SH-SY5Y (cell line): ENCODE data around the gene CDKN1C.

Source experiments
- GATA2 ChIP-seq: IDR thresholded peaks from 2 replicates; pipeline ENCODE4 v1.6.1; 2011; ENCODE audit warnings: mild to moderate bottlenecking, low read depth, low read length
- GATA3 ChIP-seq: IDR thresholded peaks from 2 replicates; pipeline ENCODE4 v1.6.1; 2011; ENCODE audit warnings: low read depth, mild to moderate bottlenecking, low read length, moderate library complexity

The CDKN1C gene

DNA sequence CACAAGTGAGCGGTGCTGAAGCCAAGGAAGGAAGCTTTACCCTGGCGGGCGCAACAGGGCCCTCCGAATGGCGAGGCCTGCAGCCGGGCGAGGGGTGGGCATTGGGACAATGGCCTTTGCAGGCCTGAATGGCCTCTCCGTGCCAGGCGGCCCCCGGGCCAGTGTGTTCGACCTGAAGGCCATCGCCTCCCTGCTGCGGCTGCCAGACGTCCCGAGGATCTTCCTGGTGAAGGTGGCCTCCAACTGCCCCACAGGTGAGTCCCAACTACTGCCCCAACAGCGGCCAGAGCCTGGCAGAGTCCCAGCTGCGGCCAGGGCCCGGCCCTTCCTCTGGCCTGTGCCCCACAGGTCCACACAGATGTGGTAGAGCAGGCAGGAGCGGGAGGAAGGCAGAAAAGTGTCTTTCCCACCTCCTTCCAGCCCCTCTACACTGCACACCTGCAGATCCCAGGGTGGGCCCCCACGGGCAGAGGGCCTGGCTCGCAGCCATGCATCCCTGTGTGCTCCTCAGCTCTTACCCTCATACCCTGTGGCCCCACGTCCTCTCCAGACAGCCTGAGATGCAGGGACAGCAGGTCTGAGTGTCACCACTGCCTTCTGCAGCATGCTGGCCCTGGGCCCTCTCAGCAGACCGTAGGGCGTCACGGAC, 32.4 kb upstream of the CDKN1C start:
- TF ChIP-seq GATA2: no peak
- no peak for TF ChIP-seq GATA3

DNA sequence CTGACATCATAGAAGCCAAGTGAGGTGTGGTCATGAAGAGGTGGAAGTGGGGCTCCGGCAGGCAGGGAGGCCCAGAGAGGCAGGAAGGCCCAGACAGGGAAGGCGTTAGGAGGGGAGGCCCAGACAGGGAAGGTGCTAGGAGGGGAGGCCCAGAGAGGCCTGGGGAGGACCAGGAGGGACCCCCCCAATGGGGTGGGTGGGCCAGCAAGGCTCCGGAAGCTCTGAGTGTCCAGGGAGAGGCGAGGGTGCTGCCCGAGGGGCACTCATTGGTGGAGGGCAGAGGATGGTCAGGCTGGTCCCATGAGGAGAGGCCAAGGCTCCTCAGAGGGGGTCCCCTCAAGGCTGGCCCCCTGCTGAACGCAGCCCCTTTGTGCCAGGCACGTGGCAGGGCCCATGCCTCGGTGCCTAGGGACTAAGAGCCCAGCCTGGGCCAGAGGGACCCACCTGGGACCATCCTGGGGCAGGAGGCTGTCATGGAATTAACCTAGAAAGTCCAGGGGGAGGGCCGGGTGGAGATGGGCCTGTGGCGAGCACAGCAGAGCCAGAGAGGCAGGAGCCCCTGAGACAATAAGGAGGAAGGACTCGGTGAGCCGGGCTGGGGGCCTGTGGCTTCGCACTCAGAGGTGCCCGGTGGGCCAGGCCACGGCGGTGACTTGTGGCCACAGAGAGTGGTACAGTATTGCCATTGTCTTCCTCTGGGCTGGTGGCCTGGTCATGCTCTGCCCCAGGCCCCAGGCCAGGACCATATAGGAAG, 31.5 kb upstream of the CDKN1C start:
- TF ChIP-seq GATA3: no peak
- TF ChIP-seq GATA2: no peak

DNA sequence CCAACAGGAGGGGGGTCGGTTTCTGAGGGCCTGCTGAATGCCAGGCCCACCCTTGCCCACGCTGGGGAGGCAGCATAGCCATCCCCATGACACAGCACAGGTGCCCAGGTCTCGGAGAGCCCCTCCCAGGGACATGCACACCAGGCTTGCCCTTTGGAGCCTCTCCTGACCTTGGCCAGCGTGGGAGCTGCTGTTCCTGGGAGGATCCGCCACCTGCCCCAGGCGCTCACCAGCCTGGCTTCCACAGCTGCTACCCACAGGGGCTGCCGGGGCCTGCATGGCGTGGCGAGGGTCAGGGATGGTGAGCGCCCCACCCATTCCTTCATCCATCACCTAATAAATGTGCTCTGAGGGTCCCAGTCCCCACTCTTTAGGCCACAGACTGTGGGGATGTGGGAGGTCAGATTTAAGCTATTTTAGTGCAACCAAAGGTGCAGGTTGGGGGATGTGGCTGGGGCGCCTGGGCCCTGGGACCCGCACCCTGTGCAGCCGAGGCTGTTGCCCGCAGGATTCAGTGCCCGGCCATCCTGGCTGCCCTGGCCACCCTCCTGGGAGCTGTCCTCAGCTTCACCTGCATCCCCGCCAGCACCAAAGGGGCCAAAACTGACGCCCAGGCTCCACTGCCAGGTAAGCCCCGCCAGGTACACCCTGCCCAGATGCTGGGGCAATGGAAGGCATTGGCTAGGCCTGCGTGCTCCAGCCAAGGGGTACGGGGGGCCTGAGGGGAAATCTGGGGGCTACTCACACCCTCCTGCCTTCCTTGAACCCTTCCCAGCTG, 30.7 kb upstream of the CDKN1C start:
- TF ChIP-seq GATA3 (no peak), GATA2 (no peak)

DNA sequence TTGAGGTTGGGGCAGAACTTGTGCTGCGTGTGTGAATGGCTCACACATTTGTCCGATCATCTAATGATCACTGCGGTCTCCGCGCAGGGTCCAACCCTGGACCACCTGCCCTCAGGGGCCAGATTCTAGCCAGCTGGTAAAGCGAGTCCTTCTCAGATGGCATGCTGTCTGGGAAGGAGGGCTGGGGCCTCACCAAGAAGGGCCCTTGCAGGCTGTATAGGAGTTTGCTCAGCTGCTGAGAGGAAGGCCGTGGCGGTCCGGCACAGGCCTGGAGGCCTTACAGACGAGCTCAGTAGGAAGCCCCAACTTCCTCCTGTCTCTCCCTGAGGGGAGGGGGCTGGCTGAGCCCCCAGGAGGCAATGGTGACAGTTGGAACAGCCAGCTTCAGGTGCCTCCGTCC, 29.9 kb upstream of the CDKN1C start:
- TF ChIP-seq GATA3 (no peak), GATA2 (no peak)

DNA sequence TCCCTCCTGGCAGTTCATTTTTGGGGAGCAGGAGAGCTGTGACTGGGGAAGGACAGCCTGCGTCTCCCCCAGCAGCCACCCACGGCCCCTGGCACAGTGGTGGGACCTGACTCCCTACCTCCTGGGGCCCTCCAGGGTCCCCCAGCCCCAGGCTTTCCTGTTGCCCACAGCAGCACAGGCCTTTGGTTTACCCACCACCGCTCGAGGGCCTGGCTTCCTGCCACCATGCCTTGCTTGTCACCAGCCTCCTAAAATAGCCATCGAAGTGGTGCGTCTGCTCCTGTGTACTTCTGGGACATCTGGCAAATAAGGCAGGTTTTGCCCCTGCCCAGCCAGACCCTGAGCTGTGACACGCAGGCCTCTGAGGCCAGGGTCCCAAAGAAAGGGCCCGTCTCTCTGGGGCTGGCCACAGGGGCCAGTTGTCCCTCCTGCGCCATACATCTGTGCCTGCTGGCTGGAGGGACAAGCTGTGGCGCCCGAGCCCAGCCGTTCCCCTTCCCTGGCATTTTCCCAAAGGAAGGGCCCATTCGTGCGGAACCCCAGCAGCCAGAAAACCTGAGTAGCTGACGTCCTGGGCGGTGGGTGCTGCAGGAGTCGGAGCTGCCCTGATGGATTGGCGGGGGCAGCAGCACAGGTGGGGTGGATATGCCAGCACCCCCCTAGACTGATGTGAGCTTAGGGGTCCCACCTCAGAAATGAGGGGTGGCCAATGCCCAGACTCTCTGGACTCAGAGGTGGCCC, 29.1 kb upstream of the CDKN1C start:
- TF ChIP-seq GATA2 (no peak), GATA3 (no peak)

DNA sequence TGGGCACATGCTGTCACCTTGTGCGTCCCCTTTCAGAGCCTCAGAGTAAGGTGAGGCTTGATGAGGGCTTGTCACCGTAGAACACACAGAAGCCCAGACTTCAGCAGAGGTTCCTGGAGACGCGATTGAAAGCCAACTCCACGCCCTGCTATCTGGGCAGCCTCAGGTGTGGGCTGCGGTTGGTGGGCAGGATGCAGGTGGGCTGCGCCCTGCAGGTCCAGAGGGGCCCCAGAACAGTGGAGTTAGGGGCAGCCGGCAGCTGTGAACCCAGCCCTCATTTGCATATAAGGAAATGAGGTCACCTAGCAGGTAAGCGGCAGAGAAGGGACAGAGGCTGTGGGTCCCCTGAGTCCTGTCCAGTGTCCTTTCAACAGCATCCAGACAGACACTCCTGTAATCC, 28.2 kb upstream of the CDKN1C start:
- no peak for TF ChIP-seq GATA2
- TF ChIP-seq GATA3: no peak

DNA sequence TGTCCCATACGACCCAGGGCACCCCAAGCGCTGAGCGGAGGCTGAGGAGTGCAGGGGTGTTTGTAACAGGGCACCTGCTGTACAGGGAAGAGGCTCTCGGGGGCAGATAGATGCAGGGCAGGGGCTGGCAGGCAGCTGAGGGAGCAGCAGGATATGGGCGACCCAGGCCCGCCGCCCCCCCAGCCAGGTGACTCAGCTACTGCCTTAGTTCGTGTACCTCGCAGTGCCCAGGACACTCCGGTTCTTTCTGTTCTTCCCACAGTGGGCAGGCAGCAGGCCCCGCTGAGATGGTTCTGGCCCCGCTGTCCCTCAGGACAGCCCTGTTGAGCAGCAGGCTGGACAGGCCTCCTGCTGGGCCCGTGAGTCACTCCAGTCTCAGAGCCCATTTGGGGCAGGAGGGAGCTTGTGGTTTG, 27.4 kb upstream of the CDKN1C start:
- TF ChIP-seq GATA2 (no peak), GATA3 (no peak)

DNA sequence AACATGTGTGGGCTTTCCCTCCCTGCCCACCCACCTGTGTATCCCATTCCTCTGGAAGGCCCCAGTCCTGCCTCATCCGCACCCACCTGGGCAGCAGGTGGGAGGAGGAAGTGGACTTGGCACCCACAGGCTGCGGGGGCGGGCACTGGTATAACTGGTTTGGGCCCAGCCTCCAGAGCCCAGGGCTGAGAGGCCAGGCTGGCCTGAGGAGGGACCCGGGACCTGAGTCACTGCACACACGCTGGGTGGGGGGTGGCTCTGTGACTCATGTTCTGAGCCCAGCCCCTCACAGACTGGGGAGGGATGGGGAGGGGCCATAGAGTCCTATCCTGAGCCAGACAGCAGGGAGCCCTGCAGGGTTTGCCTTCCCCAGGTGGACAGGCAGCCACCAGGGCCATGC, 26.9 kb upstream of the CDKN1C start:
- no peak for TF ChIP-seq GATA3
- TF ChIP-seq GATA2: no peak

DNA sequence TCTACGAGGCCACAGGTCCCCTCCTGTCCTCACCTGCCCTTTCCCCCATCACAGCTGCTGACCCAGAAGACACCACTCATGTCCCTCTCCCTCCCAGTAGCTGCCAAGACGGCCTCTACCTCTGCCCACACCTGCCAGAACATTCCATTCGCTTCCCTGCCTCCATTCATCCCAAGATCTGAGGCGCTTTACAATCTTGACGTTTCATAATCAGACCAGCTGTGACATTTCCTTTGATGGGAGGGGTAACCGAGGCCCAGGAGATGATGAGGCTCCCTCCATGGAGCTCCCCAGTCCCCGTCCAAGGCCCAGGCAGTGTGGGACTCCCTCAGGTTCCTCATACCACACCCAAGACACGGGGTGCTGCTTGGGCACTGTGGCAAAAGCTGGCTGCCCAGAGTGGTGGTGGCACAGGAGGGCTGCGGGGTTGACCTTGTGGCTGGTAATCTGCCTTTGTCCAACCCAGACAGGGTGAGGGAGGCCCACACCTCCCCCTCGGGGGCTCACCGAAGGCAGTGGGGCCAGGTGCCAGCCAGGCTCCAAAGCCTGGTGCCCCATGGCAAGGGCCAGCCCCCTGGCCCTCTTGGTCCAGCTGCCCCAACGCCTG, 26.3 kb upstream of the CDKN1C start:
- TF ChIP-seq GATA2: no peak
- no peak for TF ChIP-seq GATA3

DNA sequence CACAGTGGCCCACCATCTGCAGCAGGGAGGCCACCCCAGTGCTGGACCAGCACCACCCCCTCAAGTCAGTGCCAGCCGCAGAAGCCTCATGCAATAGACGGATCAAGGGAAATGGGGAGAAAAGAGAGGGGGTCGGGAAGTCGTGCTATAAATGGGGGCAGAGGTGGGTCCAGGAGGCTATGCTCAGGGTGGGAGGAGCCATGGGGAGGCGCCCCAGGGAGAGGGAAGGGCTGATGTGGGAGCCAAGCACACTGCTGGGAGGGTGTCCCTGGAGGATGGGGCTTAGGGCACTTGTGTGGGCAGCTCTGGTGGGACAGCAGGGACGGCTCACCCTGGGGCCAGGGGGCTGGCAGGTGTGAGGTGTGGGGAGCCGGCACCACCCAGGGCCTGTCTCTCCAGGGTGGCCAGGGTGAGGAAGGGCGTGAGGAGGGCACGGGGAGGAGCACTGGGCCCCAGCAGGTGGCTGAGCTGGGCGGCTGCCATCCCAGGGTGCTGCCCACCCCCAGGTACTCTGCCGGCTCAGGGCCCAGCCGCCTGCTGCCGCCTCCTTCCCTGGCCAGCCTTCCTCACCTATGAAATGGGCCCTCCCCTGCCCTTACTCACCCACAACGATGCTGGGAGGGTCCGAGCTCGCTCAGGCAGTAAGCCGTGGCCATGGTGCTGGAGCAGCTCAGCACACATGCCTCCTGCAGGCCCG, 25.7 kb upstream of the CDKN1C start:
- TF ChIP-seq GATA2 (no peak), GATA3 (no peak)

DNA sequence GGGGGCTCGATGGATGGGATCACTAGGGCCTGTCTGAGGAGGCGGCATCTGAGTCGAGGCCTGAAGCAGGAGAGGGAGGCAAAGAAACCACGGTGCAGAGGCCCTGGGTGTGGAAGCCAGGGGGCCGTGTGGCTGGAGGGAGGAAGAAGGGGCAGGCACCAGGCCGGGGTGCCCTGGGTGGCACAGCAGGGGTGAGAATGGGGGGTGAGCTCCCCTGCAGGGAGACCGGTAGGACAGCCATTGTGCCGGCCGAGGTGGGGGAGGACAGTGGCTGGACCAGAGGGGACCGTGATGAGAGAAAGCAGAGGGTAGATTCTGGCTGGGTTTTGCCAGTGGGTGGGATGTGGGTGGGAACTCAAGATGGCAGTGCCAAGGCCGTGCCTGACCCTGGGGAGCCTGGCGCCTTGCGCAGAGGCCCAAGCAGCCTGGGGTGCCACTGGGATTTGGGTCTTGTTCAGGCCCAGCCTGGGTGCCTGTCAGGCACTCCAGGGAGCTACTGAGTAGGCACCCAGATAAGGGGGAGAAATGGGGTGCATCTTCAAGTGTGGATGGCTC, 24.9 kb upstream of the CDKN1C start:
- no peak for TF ChIP-seq GATA2
- no peak for TF ChIP-seq GATA3

DNA sequence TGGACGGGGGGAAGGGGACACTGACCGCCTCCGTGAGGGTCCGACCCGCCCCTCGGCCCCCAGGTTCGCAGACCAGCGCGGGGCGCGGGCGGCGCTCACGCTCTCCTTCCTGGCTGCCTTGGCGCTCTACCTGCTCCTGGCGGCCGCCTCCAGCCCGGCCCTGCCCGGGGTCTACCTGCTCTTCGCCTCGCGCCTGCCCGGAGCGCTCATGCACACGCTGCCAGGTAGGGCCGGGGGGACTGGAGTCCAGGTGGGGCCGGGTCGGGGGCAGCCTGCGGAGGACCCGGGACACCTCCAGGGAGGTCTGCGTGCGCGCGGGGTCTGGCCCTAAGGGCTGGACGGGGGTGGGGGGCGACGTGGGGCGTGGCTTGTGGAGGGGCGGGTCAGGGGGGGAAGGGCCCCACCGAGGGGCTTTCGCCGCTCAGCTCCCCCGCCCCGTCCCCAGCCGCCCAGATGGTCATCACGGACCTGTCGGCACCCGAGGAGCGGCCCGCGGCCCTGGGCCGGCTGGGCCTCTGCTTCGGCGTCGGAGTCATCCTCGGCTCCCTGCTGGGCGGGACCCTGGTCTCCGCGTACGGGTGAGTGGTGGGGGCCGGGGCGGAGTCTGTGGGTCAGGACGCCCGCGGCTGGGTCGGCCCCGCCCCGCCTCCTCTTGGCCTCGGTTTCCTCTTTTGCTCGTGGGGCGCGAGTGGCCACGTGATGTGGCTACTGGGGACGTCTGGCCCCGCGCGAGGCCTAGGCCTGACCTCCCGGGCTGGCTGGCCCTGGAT, 23.7 kb upstream of the CDKN1C start:
- TF ChIP-seq GATA2 (no peak), GATA3 (no peak)

DNA sequence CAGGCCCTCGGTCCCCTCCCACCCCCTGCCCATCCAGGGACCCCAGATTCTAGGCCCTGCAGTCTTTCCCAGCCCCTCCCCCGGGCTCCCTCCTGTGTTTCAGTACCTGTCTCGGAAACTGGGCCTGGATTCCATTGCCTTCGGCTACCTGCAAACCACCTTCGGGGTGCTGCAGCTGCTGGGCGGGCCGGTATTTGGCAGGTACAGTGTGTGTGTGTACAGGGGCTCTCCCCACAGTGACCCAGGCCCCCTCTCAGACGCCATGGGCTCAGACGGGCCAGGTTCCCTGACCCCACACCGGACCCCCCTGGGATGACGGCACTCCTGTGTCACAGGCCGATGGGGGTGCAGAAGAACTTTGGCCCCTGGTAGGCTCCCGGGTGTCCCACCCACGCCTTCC, 22.6 kb upstream of the CDKN1C start:
- TF ChIP-seq GATA2 (no peak), GATA3 (no peak)
